ENCODE results near the gene POU3F1. TPM values are rescaled to one million over a fixed set of nuclear protein-coding genes. Genes with fewer than 3 reads are reported as not detected.

Gene POU3F1
- polyA plus RNA-seq, 1 experiment, result not detected

- CTCF ChIA-PET, result interaction anchor here (0.9 to 1.5 kb wide), 3 partner anchors 10 to 23 kb away, joined by 3 read pairs; no protein-coding TSS in a partner anchor
- no peak for TF ChIP-seq CTCF (IDR thresholded peaks at IDR 0.05; ENCODE audit: insufficient read depth, low read depth, low read length)
- POLR2A ChIA-PET, result no interaction called here
- Histone ChIP-seq H3K27me3 (ENCODE audit: control insufficient read depth, insufficient read depth, low read length) (peaks cover 38% of the 10 kb centered on the region), H3K36me3 (ENCODE audit: control insufficient read depth, insufficient read depth, low read length) (no peaks in the 10 kb centered on the region), H3K4me3 (ENCODE audit: low read depth, low read length) (peak overlapping the region; percentile 49)
- no peak for DNase-seq (ENCODE audit: low read depth)
Observed at GRCh38 chr1:38047603-38048141, 1.1 kb upstream of the POU3F1 start.

GRCh38 chr1:38046884-38047602, 450 bp upstream of the POU3F1 start:
- no peaks in the 10 kb centered on the region for H3K36me3 ChIP-seq (ENCODE audit: control insufficient read depth, insufficient read depth, low read length)
- TF ChIP-seq CTCF (IDR thresholded peaks at IDR 0.05; ENCODE audit: insufficient read depth, low read depth, low read length), result no peak
- POLR2A ChIA-PET, result no interaction called here
- peaks cover 44% of the 10 kb centered on the region for H3K27me3 ChIP-seq (ENCODE audit: control insufficient read depth, insufficient read depth, low read length)
- peak overlapping the region; percentile 49 for H3K4me3 ChIP-seq (ENCODE audit: low read depth, low read length)
- DNase-seq (ENCODE audit: low read depth), result peak; percentile 13
- CTCF ChIA-PET, result interaction anchor here (1.5 kb wide), 1 partner anchor 17 kb away, joined by 3 read pairs; no protein-coding TSS in a partner anchor

- no peak for DNase-seq (ENCODE audit: low read depth)
- Histone ChIP-seq H3K27me3 (ENCODE audit: control insufficient read depth, insufficient read depth, low read length) (peaks cover 45% of the 10 kb centered on the region), H3K4me3 (ENCODE audit: low read depth, low read length) (no peak overlapping the region), H3K36me3 (ENCODE audit: control insufficient read depth, insufficient read depth, low read length) (no peaks in the 10 kb centered on the region)
- ChIA-PET POLR2A (no interaction called here), CTCF (interaction anchor here (1.2 kb wide), 1 partner anchor 9 kb away, joined by 3 read pairs; no protein-coding TSS in a partner anchor)
- no peak for TF ChIP-seq CTCF (IDR thresholded peaks at IDR 0.05; ENCODE audit: insufficient read depth, low read depth, low read length)
Observed at GRCh38 chr1:38045401-38046332, 926 bp downstream of the POU3F1 start.

GRCh38 chr1:38044221-38045215, 2.1 kb downstream of the POU3F1 start:
- ChIA-PET CTCF (interaction anchor here (0.9 kb wide), 1 partner anchor 18 kb away, joined by 3 read pairs; no protein-coding TSS in a partner anchor), POLR2A (no interaction called here)
- H3K27me3 ChIP-seq (ENCODE audit: control insufficient read depth, insufficient read depth, low read length), result peaks cover 48% of the 10 kb centered on the region
- no peak for TF ChIP-seq CTCF (IDR thresholded peaks at IDR 0.05; ENCODE audit: insufficient read depth, low read depth, low read length)
- H3K36me3 ChIP-seq (ENCODE audit: control insufficient read depth, insufficient read depth, low read length), result no peaks in the 10 kb centered on the region
- no peak for DNase-seq (ENCODE audit: low read depth)
- no peak overlapping the region for H3K4me3 ChIP-seq (ENCODE audit: low read depth, low read length)

Measured in BJ (cell line).